GM21526 (cell line): Measurements from ENCODE around the gene MMP24.
"Not testable (repeated sequence)": the region's sequence is repeated elsewhere in the genome, so short reads cannot be mapped to it uniquely, and the experiment has no call there.

ENCODE experiments used
- ATAC-seq: cut with Tn5 transposase; IDR thresholded peaks from one replicate; pipeline ENCODE4 v1.9.1; 2021; ENCODE audit warnings: moderate library complexity; ENCODE audit not compliant: unreplicated experiment, low FRiP score

The MMP24 gene

GRCh38 chr20:35226126-35226883, at the start of gene MMP24:
MMP24 (plus strand) TSS chr20:35226690; CDS start chr20:35226739, 49 bp downstream.
- ATAC-seq, result no peak

DNA sequence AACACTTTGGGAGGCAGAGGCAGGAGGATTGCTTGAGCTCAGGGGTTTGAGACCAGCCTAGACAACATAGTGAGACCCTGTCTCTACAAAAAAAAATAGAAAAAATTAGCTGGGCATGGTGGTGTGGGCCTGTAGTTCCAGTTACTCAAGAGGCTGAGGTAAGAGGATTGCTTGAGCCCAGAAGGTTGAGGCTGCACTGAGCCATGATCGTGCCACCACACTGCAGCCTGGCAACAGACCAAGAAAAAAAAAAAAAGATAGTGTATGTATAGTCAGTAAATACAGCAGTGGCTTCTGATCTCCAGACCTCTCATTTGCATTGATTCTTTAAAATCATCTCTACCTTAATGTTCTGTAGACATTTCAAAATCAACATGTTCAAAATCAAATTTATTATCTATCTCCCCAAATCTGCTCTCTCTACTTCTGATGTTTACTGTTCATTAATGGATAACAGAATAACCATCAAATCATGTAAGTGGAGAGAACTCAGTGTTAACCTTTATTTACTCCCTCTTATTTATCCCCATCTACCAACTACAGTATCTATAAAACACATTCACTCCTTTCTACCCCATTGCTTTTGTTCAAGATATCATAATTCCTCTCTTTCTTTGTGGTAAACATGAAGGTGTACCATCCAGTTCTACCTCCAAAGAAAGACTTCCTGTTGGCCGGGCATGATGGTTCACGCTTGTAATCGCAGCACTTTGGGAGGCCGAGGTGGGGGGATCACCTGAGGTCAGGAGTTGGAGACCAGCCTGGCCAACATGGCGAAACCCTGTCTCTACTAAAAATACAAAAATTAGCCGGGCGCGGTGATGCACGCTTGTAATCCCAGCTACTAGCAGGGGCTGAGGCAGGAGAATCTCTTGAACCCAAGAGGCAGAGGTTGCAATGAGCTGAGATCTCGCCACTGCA, 46.9 kb upstream of the MMP24 start:
- no peak for ATAC-seq

DNA sequence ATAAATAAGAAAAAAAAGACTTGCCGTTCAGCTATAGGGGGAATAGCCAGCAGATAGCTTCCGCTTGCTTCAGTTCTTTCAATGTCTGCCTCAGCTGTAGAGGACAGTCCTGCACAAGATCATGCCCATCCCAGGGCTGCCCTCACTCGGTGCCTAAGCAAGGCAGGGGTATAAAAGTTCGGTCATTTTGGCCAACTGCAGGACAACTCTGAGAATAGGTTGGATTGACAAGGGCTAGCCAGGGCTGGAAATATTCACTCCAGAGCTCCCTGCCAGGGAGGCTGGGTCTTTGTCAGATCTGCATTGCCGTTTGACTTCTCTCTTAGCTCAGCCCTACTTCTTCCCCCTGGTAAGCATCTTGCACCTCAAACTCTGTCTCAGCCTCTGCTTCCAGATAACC, 46.2 kb upstream of the MMP24 start:
- no peak for ATAC-seq

- ATAC-seq, result no peak
Measured at GRCh38 chr20:35181731-35182130, 44.8 kb upstream of the MMP24 start.

GRCh38 chr20:35186691-35187289, 39.7 kb upstream of the MMP24 start:
- ATAC-seq, result not testable (repeated sequence)

GRCh38 chr20:35187584-35188190, 38.8 kb upstream of the MMP24 start:
- no peak for ATAC-seq

- ATAC-seq, result not testable (repeated sequence)
Measured at GRCh38 chr20:35189223-35189622, 37.3 kb upstream of the MMP24 start.

- no peak for ATAC-seq
Measured at GRCh38 chr20:35190556-35190955, 35.9 kb upstream of the MMP24 start.

- no peak for ATAC-seq
Measured at GRCh38 chr20:35191419-35192117, 34.9 kb upstream of the MMP24 start.

GRCh38 chr20:35192118-35192872, 34.2 kb upstream of the MMP24 start:
- ATAC-seq, result no peak

GRCh38 chr20:35193031-35193791, 33.3 kb upstream of the MMP24 start:
- not testable (repeated sequence) for ATAC-seq

DNA sequence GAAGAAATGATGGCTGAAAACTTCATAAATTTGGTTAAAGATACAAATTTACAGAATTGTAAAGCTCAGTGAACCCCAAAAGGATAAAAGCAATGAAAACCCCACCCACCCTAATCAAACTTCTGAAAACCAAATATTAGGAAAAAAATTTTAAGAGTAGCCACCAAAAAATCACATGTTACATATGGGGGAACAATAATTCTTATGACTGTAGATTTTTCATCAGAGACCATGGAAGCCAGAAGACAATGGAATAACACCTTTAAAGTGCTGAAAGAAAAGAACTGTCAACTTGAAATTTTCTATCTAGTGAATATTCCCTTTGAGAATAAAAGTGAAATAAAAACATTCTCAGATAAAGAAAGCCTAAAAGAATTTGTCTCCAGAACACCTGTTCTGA, 30.2 kb upstream of the MMP24 start:
- ATAC-seq, result no peak

GRCh38 chr20:35199740-35200139, 26.8 kb upstream of the MMP24 start:
- ATAC-seq, result no peak

DNA sequence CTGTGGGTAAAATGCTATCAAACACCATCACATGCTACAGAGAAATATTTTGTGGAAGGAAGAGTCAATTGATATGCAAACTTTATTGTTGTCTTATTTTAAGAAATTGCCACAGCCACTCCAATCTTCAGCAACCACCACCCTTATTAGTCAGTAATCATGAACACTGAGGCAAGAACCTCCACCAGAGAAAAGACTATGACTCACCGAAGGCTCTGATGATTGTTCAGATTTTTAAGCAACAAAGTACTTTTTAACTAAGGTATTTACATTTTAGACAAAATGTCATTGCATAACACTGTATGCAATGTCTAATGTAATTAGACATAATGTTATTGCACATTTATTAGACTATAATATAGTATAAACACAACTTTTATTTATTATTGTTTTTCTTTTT, 26.2 kb upstream of the MMP24 start:
- ATAC-seq, result no peak

DNA sequence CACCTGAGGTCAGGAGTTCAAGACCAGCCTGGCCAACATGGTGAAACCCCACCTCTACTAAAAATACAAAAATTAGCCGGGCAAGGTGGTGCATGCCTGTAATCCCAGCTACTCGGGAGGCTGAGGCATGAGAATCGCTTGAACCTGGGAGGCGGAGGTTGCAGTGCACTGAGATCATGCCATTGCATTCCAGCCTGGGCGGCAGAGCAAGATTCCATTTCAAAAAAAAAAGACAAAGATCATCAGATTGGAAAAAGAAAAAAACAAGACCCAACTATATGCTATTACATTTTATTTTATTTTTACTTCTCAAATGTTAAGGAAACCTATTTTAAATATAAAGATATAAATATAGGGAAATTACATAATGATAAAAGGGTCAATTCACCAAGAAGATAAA, 25.0 kb upstream of the MMP24 start:
- ATAC-seq, result not testable (repeated sequence)

DNA sequence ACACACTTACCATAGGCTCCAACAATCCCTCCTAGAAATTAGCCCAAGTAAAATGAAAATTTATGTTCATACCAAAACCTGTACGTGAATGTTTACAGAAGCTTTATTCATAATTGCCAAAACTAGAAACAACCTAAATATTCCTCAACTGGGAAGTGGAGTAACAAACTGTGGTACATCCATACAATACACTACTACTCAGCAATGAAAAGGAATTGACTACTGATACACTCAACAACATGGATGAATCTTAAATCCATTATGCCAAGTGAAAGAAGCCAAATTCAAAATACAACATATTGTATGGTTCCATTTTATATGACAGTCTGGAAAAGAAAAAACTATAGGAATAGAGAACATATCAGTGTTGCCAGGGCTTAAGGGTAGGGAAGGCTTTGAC, 19.7 kb upstream of the MMP24 start:
- no peak for ATAC-seq

DNA sequence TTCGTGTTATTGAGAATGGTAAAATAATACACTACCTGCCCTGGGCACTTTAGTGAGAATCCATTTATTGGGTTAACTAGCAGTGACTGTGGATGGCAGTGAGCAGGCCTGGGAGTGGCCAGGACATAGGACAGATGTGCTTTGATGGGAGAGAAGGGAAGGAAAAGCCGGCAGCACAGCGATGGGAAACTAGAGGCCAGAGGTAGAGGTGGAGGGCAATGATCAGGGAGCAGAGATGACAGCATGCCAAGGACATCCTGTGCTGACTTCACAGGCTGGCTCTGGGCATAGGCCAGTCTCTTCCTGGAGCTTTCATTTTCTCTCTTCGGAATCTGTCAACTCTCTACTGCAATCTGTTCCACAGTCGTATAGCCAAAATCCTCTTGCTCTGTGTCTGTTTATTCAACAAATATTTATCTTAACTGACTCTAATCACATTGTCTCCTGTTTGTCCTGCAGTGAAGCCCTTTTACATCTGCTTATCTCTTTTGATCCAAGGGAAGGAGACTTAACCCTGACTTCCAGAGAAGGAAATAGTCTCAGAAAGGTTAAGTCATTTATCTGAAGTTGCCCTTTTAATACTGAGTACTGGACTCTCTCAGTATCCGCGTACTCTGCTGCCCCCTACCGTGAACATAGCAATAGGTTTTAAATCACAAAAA, 18.4 kb upstream of the MMP24 start:
- ATAC-seq, result no peak
